HepG2 (cell line): ENCODE measurements around the gene SPSB1. TPM values are rescaled to one million over a fixed set of nuclear protein-coding genes. Genes with fewer than 3 reads are reported as not detected.

Source experiments
- ATF7 ChIP-seq, 2 experiments: fragments of 450-650 bp in 1 of 2; sonication (generic) in 1 of 2; formaldehyde crosslinking in 1 of 2; IDR thresholded peaks; 2 replicates each; pipeline versions ENCODE4 v1.4.0 to v1.6.1; 2016 to 2020; ENCODE audit warnings: antibody characterized with exemption in 1 of 2, mild to moderate bottlenecking in 1 of 2, missing genetic modification reagents in 1 of 2
- DPF2 ChIP-seq: sonication (generic); formaldehyde crosslinking; IDR thresholded peaks from 2 replicates; pipeline ENCODE4 v1.4.0; 2020; ENCODE audit warnings: mild to moderate bottlenecking, low read depth, missing genetic modification reagents, borderline replicate concordance
- HES4 ChIP-seq: sonication (generic); formaldehyde crosslinking; IDR thresholded peaks from 2 replicates; pipeline ENCODE4 v1.9.0; 2021; ENCODE audit warnings: mild to moderate bottlenecking, missing genetic modification reagents, borderline replicate concordance
- HINFP ChIP-seq: sonication (generic); formaldehyde crosslinking; IDR thresholded peaks from 2 replicates; pipeline ENCODE4 v1.4.0; 2020; ENCODE audit warnings: low read depth, mild to moderate bottlenecking, missing genetic modification reagents
- IRF1 ChIP-seq: sonication (generic); formaldehyde crosslinking; IDR thresholded peaks from 2 replicates; pipeline ENCODE4 v1.4.0; 2020; ENCODE audit warnings: low read depth, mild to moderate bottlenecking, missing genetic modification reagents
- JUND ChIP-seq: sonication (generic); formaldehyde crosslinking; IDR thresholded peaks from 2 replicates; pipeline ENCODE4 v1.8.0; 2022; ENCODE audit warnings: mild to moderate bottlenecking, missing genetic modification reagents
- KLF16 ChIP-seq, 2 experiments: sonication (generic) in 1 of 2; formaldehyde crosslinking in 1 of 2; IDR thresholded peaks; 2 replicates each; pipeline versions ENCODE4 v1.6.1 to v1.8.0; 2016 to 2023; ENCODE audit warnings: missing genetic modification reagents in 2 of 2, missing compliant biosample characterization in 1 of 2
- NFE2 ChIP-seq: sonication (generic); formaldehyde crosslinking; IDR thresholded peaks from 2 replicates; pipeline ENCODE4 v1.4.0; 2020; ENCODE audit warnings: missing genetic modification reagents
- REST ChIP-seq, 2 experiments: IDR thresholded peaks; 2 replicates each; pipeline ENCODE4 v1.6.1; 2011 to 2012; ENCODE audit warnings: low read length in 2 of 2, borderline replicate concordance in 1 of 2, low read depth in 1 of 2, mild to moderate bottlenecking in 1 of 2, moderate library complexity in 1 of 2
- TMF1 ChIP-seq: sonication (generic); formaldehyde crosslinking; IDR thresholded peaks from 2 replicates; pipeline ENCODE4 v1.8.1; 2022; ENCODE audit warnings: low read depth, missing genetic modification reagents
- ZBTB8A ChIP-seq: sonication (generic); formaldehyde crosslinking; IDR thresholded peaks from 2 replicates; pipeline ENCODE4 v1.4.0; 2020; ENCODE audit warnings: mild to moderate bottlenecking, low read depth, missing genetic modification reagents, borderline replicate concordance
- ZNF124 ChIP-seq: sonication (generic); formaldehyde crosslinking; IDR thresholded peaks from 2 replicates; pipeline ENCODE4 v1.4.0; 2020; ENCODE audit warnings: missing genetic modification reagents
- ZNF292 ChIP-seq: sonication (generic); formaldehyde crosslinking; IDR thresholded peaks from 2 replicates; pipeline ENCODE4 v1.8.1; 2022; ENCODE audit warnings: mild to moderate bottlenecking, low read depth, missing genetic modification reagents, borderline replicate concordance
- ZNF557 ChIP-seq: sonication (generic); formaldehyde crosslinking; IDR thresholded peaks from 2 replicates; pipeline ENCODE4 v1.4.0; 2020; ENCODE audit warnings: missing genetic modification reagents
- ZNF567 ChIP-seq: sonication (generic); formaldehyde crosslinking; IDR thresholded peaks from 2 replicates; pipeline ENCODE4 v1.8.1; 2023; ENCODE audit warnings: mild to moderate bottlenecking, missing genetic modification reagents, borderline replicate concordance
- ZNF772 ChIP-seq: sonication (generic); formaldehyde crosslinking; IDR thresholded peaks from 2 replicates; pipeline ENCODE4 v1.5.0; 2020; ENCODE audit warnings: mild to moderate bottlenecking, missing genetic modification reagents
- polyA plus RNA-seq, 8 experiments: library from polyadenylated mRNA; depleted of rRNA in 3 of 8; stranded (reverse) in 7 of 8; unstranded in 1 of 8; fragments of >200 nt; fragmentation: Illumina TruSeq in 4 of 8; extraction: Trizol in 4 of 8; gene quantifications; 2 replicates each; pipeline versions ENCODE4 v1.2.1 to v1.2.3, GENCODE V29; 2011 to 2016; ENCODE audit warnings: low read depth in 4 of 8, missing spikeins in 1 of 8, mixed read lengths in 1 of 8; ENCODE audit not compliant: insufficient read depth in 1 of 8
- total RNA-seq, 5 experiments: library from RNA; depleted of rRNA; stranded (reverse); fragments of >200 nt; fragmentation: Illumina TruSeq; extraction: Trizol; gene quantifications; 2 replicates each; pipeline ENCODE4 v1.2.3, GENCODE V29; 2016; ENCODE audit warnings: low read depth in 1 of 5
- TF ChIP-seq, protein P1 (sequence below): sonication (generic); formaldehyde crosslinking; IDR thresholded peaks from 2 replicates; pipeline ENCODE4 v1.4.0; 2020; ENCODE audit warnings: missing genetic modification reagents; ENCODE audit errors: not compliant biosample characterization
- TF ChIP-seq, protein P2 (sequence below): sonication (generic); formaldehyde crosslinking; IDR thresholded peaks from 2 replicates; pipeline ENCODE4 v1.5.0; 2020; ENCODE audit warnings: mild to moderate bottlenecking, missing genetic modification reagents, borderline replicate concordance

The SPSB1 gene
- total and polyA plus RNA-seq, 2 of the 13 experiments (the other 11 are each of a cell fraction or from before 2014, with no cell fraction given): 5.0 to 8.0 TPM

- TF ChIP-seq IRF1 (CRISPR knock-in tag): no peak
- TF ChIP-seq NFE2: no peak
- 0 out of 2 replicates have a peak, but pooled peaks have one; percentile 38 for TF ChIP-seq DPF2
- TF ChIP-seq JUND: peak; percentile 16; the same call in 1 of the 2 replicates
- no peak; the same call in 1 of the 2 replicates for TF ChIP-seq HES4 (CRISPR knock-in tag)
- no peak for TF ChIP-seq ZNF124
- TF ChIP-seq, protein P1, sequence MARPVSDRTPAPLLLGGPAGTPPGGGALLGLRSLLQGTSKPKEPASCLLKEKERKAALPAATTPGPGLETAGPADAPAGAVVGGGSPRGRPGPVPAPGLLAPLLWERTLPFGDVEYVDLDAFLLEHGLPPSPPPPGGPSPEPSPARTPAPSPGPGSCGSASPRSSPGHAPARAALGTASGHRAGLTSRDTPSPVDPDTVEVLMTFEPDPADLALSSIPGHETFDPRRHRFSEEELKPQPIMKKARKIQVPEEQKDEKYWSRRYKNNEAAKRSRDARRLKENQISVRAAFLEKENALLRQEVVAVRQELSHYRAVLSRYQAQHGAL (CRISPR knock-in tag): no peak
- TF ChIP-seq REST (IDR thresholded peaks at IDR 0.05; ENCODE audit: borderline replicate concordance in 1 of 2, low read depth in 1 of 2, low read length in 2 of 2): no peak; a peak in 1 of 4 replicates
- TF ChIP-seq ATF7 (IDR thresholded peaks at IDR 0.05): no peak
- peak; percentile 53; the same call in 1 of the 2 replicates for TF ChIP-seq ATF7 (CRISPR knock-in tag; IDR thresholded peaks at IDR 0.05)
- 0 out of 2 replicates have a peak, but pooled peaks have one; percentile 40 for TF ChIP-seq ZNF772
- TF ChIP-seq TMF1: peak; percentile 57; the same call in 1 of the 2 replicates
- peak; percentile 84 for TF ChIP-seq ZNF567 (CRISPR knock-in tag)
- TF ChIP-seq ZNF557 (CRISPR knock-in tag): no peak
- no peak; a peak in 1 of 4 replicates for TF ChIP-seq KLF16 (CRISPR knock-in tag; IDR thresholded peaks at IDR 0.05)
- TF ChIP-seq ZBTB8A (CRISPR knock-in tag): no peak; the same call in 1 of the 2 replicates
- TF ChIP-seq ZNF292 (CRISPR knock-in tag): peak; percentile 80
- TF ChIP-seq, protein P2, sequence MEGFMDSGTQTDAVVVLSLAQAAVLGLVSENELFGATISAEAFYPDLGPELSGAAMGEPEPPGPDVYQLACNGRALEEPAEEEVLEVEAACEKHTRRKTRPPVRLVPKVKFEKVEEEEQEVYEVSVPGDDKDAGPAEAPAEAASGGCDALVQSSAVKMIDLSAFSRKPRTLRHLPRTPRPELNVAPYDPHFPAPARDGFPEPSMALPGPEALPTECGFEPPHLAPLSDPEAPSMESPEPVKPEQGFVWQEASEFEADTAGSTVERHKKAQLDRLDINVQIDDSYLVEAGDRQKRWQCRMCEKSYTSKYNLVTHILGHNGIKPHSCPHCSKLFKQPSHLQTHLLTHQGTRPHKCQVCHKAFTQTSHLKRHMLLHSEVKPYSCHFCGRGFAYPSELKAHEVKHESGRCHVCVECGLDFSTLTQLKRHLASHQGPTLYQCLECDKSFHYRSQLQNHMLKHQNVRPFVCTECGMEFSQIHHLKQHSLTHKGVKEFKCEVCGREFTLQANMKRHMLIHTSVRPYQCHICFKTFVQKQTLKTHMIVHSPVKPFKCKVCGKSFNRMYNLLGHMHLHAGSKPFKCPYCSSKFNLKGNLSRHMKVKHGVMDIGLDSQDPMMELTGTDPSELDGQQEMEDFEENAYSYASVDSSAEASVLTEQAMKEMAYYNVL (CRISPR knock-in tag): peak; percentile 59; the same call in 1 of the 2 replicates
- peak; percentile 23; the same call in 1 of the 2 replicates for TF ChIP-seq HINFP (CRISPR knock-in tag)
These were observed 42.9 kb upstream of the SPSB1 start (continued) for GRCh38 chr1:9249534-9250410.
